Dedifferentiated amniotic fluid mesenchymal stem cell (primary cell): ENCODE data around the gene CD248.
"Not testable (repeated sequence)": the region's sequence is repeated elsewhere in the genome, so short reads cannot be mapped to it uniquely, and the experiment has no call there.

Experiments
- DNase-seq: peaks from one replicate; pipeline ENCODE4 v3.0.0-alpha.2; 2016; ENCODE audit errors: extremely low spot score

CD248 gene, protein sequence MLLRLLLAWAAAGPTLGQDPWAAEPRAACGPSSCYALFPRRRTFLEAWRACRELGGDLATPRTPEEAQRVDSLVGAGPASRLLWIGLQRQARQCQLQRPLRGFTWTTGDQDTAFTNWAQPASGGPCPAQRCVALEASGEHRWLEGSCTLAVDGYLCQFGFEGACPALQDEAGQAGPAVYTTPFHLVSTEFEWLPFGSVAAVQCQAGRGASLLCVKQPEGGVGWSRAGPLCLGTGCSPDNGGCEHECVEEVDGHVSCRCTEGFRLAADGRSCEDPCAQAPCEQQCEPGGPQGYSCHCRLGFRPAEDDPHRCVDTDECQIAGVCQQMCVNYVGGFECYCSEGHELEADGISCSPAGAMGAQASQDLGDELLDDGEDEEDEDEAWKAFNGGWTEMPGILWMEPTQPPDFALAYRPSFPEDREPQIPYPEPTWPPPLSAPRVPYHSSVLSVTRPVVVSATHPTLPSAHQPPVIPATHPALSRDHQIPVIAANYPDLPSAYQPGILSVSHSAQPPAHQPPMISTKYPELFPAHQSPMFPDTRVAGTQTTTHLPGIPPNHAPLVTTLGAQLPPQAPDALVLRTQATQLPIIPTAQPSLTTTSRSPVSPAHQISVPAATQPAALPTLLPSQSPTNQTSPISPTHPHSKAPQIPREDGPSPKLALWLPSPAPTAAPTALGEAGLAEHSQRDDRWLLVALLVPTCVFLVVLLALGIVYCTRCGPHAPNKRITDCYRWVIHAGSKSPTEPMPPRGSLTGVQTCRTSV

DNA sequence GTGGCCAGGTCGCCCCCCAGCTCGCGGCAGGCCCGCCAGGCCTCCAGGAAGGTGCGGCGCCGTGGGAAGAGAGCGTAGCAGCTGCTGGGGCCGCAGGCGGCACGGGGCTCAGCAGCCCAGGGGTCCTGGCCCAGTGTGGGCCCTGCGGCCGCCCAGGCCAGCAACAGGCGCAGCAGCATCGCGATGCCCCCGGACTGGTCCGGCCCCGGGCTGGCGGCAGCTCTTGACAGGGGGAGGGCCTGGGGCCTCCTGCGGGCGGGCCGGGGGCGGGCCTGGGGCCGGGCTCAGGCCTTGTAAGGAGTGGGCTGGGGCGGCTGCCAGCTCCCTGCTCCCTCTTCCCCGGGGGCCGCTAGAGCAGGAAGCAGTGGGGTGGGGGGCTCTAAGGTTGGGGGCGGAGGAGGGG is at the start of gene CD248:
TSS of gene CD248 (minus strand) at position 196 of the 403 bp plus-strand sequence. CDS start at position 179, 17 bp downstream.
- DNase-seq, result peak; percentile 37

DNA sequence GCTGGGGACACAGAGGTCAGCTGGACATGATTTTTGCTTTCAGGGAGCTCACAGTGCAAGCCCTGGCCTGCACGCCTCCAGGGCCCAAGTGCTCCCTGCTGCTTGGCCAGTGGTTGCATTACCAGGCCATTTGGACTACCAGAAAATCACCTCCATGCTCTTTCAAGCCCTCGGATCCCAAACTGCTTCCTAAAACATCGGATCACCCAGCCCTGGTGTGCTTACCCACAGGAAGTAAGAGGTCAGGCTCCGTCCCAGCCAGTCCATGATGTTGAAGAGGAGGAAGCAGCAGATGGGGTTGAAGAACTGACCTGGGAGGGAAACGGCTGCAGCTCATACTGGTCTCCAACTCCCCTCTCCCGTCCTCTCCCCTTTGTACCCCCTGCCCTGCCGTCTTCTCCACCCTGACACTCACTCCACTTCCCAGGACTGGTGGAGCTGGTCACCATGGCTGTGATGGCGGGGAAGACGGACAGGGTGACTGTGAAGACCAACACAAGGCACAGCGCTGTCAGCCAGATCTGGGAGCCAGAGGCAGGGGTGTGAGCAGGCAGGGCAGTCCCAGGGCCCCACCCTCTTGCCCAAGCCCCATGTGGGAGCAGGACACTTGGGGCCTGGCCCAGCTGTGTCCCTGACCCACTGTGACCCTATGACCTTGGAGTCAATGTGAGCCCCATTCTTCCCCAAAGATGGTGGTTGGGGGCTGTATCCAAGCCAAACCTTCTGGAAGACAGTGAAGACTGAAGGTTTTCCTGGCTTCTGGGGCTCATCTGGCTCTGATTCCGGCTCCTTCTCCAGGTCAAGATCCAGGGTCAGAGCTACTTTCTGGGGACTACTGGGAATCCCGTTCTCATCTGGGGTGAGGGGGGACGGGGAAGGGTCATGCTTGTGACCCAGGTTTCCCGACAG is 49.1 kb upstream of the CD248 start:
- no peak for DNase-seq

DNA sequence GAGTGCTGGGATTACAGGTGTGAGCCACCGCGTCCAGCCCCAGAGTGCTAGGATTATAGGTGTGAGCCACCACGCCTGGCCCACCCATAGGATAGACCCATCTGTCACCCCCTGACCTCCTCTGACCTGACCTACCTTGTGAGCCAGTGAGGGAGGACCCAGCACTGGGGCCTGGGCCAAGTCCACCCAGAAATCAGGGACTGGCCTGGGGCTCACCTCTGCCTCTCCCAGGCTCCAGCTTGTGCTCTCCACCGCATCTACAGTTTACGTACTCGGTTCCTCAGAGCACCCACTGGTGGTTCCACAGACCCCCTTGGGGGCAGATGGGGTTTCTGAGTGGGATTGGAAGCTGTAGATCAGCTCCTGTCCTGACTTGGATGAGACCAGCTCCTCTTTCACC is 48.3 kb upstream of the CD248 start:
- no peak for DNase-seq

DNA sequence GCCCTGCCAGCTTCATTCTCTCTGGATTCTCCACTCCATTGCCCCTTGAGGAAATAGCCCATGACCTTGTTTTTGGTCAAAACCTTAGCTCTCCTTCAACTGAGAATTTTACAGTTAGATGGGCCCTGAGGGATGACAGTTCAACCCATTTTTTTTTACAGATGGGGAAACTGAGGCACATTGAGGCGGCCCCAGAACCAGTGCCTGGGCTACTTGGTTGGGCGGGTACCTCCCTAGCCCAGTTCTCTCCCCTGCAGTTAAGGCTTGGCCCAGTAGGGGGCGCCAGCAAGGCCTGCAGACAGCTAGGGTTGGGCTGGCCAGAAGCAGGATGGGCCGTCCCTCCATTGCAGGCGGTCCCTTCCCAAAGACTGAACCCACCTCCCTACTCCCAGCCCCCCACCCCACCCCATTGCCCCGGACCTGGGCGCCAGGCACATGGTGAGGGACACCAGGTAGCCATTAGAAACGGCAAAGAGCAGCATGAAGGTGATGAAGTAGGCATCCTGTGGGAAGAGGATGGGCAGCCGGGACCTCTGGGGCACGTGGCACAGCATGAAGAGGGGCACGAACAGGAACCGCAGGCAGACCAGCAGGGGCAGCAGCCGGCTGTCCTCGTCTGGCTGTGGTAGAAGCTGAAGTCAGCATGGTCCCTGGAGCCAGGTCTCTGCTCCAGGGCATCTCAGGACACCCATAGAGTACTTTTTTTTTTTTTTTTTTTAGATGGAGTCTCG is 47.1 kb upstream of the CD248 start:
- no peak for DNase-seq

DNA sequence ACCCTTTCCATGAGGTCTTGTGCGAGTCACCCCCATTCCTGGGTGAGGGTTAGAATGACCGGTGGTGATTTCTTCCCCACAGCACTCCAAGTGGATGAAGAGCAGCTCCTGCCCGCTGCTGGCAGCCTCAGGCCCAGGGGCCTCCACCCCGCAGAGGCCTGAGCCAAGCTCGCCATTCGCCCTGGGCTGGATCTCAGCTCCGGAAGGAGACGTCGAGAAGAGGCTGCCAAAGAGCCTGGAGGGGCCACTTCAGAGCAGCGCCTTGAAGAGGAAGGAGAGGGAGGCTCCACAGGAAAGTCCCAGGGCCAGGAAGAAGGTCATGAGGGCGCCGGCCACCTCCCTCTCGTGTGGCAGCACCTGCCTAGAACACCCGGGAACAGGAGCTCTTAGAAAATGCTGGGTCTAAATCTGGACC is 46.4 kb upstream of the CD248 start:
- no peak for DNase-seq

DNA sequence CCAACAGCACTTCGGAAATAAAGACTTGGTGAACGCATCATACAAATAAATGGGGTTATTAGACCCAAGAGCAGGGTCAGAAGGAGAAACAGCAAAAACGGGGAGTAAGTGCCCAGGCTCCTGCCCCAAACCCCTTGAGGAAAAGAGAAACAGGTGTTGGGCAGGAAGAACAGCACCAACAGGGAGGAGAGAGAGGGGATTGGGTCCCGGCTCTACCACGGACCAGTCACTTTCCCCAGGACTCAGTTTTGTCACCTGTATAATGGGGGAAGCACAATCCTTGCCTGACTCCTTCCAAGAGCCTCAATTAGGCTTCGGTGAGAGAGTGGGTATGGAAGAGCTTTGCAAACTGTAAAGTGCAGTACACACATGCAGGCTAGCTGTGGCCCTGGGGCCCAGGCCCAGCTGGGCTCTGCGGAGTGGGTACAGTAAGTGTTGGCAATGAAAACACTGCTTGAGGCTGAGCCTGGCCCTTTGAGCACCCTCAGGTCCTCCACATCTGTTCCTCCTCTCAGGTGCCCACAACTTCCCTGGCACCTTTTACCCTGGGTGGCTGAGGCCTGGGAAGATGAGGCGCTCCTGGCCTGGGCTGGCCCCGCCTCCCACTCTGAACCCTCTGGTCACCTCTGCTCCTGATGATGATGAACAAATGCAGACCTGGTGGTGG is 45.8 kb upstream of the CD248 start:
- no peak for DNase-seq

DNA sequence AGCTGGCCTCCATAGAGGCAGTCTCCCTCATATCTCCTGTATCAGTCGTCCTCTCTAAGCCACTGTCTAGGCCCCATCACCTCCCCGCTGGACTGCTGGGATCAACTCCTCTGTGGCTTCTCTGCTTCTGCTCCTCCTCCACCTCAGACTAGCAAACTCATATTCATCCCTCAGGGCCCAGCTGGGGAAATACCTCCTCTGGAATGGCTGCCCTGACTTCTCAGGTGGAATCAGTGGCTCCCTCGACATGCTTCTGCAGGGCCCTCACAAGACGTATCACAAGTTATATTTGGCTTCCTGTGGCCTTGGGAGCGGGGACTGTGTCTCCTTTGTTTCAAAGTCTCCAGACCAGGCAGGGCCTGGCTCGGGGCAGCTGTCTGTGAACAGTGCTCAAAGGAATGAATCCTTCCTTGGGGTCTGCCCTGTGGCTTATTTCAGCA is 44.7 kb upstream of the CD248 start:
- no peak for DNase-seq

DNA sequence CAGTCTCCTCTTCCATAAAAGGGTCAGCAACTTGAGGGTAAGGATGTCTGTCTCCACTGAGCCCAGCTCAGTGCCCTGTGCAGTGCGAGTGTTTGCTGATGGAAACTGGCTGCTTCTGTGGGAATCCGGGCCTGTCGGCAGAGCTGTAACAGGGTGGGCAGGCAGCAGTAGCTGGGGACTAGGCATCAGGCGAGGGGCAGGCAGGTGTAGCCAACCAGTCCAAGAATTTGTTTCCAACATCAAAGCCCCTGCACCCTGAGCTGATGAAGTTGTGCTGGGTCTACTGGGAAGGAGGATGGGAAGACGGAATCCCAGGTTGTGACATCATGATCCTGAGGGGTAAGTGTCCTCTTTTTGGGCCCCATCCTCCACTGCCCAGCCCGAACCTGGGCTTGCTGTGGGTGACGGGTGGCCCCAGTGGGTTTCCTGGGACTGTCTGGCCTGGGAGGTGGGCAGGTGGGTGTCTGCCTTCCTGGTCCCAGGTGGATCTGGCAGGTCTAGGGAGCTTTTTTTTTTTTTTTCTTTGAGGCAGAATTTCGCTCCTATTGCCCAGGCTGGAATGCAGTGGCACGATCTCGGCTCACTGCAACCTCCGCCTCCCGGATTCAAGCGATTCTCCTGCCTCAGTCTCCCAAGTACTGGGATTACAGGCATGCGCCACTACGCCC is 43.7 kb upstream of the CD248 start:
- no peak for DNase-seq

DNA sequence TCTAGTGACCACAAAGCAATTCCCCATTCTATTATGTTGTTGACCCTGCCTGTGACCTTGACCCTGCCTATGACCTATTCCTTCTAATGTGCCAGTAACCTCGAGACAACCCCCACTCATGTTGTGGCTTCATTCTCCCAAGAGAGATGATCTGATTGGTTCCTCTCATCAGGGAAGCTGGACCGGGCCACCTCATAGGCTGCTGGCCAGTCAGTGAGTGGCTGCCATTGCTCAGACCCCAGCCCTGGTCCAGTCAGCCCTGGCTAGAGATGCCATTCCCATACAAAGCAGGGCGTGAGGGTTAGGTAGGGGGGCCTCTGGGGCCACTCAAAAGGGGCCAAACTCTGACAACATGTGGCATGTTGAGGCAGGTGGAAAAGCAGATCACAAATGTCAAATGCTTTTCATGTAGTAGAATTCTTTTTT is 42.8 kb upstream of the CD248 start:
- DNase-seq, result no peak

DNA sequence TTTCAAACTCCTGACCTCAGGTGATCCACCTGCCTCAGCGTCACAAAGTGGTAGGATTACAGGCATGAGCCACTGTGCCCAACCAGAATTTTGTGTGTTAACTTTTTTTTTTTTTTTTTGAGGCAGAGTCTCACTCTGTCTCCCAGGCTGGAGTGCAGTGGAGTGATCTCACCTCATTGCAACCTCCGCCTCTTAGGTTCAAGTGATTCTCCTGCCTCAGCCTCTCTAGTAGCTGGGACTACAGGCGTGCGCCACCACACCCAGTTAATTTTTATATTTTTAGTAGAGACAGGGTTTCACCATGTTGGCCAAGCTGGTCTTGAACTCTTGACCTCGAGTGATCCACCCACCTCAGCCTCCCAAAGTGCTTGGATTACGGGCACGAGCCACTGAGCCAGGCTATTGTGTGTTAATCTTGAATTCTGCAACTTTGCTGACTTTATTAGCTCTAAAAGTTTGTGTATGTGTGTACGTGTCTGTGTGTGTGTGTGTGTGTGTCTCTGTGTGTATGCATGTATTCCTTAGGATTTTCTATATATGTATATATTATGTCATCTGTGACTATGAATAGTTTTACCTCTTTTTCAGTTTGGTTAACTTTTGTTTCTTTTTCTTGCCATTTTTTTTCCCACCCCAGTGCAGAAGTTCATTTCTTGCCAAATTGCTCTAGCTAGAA is 33.9 kb upstream of the CD248 start:
- not testable (repeated sequence) for DNase-seq

DNA sequence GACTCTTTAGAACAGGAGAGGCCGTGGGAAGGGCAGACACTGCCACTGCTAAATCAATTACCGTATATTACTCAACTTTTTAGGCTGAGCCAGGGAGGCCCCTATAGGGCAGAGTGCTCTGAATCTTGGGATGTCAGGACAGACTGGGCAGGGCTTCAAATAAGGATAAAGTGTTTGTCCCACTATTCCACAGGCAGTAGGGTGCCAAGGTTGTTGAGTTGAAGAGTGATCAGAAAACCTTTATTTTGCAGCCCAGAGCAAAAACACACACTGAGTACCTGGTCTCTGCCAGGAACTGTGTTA is 32.2 kb upstream of the CD248 start:
- DNase-seq, result no peak

DNA sequence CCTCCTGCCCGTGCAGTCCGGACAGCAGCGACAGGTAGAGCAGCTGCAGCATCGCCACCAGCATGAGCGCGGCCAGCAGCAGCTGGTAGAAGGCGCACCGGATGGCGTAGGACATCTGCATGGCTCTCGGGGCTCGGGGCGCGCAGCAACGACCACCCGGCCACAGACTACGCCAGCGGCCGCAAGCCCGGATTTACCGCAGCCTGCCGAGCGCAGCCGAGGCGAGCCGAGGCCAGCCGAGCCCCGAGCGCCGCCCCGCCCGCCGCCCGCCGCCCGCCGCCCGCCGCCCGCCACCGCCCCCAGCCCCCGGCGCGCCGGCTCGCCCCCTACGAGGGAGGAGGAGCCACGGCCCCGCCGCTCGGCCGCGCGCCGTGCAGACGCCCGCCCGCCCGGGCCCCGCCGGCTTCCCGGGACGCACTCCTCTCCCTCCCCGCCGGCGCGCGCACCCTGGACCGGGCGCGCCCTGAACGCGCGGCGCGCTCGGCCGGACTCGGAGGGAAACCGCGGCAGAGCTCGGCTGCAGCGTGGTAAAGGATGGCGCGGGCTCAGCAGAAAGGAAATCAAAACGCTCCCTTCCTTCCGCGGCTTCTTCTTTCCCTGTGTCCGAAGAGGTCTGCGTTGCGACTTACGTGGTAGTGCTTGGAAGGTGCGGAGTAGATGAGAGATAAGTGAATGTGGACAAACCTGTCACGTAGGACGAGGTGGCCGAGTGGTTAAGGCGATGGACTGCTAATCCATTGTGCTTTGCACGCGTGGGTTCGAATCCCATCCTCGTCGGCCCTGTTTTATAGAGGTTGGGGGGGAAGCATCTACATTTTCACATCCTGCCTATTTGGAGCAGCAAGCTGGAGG is 30.8 kb upstream of the CD248 start, which contains the start of gene B4GAT1:
TSS of gene B4GAT1 (minus strand) at position 205 of the 852 bp plus-strand sequence. CDS start at position 121, 84 bp downstream.
- DNase-seq, result peak; percentile 92

DNA sequence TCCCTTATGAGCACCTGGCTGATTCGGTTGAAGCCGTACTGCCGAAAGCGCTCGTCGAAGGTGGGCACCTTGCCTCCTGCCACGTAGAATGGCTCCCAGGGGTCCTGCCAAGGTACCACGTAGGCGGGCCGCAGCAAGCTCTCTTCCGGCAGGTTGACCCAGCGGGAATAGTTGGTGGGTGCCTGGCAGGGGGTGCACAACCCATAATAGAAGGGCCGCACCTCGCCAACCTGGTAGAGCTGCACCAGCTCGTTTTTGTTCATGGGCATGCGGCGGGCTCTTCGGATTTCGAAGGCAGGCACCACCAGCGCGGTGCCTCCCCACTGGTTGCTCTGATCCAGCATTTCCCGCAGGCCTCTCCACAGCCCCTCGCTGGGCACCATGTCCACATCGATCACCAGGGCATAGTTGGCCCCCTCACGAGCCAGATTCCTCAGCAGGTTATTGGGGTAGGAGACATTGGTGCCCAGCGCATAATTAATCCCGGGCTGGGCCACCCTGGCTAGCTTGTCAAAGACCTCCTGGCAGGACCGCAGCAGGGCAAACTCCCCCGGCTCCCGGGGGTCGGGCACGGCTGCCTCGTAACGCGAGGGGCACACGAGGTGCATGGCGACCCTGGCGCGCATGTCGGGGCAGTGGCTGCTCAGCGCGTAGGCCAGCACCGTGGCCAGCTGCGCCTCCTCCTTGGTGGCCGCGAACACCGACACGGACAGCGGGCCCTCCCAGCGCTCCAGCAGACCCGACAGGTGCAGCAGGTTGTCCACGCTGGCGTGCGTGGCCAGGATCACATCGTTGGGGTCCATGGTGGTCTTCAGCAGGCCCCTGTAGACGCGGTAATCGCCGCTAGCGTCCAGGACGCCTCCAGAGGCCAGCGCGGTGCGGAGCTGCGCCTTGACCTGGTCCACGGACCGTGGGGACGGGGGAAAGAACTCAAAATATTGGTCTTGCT is 29.9 kb upstream of the CD248 start:
- DNase-seq, result no peak

DNA sequence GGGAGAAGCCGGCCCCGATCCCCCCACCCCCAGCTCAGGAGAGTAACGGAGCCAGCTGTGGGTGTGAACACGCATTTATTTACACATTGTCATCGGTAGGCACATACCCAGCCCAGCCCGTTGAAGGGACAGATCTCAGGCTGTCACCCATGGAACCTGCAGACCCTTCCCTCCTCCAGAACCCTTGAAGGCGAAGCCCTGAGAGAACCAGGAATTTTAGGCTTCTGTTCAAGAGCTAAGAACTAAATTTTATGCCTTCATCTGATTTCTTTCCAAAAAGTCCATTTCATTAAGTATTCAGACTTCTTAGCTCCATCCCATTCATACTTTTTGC is 28.4 kb upstream of the CD248 start:
- no peak for DNase-seq

DNA sequence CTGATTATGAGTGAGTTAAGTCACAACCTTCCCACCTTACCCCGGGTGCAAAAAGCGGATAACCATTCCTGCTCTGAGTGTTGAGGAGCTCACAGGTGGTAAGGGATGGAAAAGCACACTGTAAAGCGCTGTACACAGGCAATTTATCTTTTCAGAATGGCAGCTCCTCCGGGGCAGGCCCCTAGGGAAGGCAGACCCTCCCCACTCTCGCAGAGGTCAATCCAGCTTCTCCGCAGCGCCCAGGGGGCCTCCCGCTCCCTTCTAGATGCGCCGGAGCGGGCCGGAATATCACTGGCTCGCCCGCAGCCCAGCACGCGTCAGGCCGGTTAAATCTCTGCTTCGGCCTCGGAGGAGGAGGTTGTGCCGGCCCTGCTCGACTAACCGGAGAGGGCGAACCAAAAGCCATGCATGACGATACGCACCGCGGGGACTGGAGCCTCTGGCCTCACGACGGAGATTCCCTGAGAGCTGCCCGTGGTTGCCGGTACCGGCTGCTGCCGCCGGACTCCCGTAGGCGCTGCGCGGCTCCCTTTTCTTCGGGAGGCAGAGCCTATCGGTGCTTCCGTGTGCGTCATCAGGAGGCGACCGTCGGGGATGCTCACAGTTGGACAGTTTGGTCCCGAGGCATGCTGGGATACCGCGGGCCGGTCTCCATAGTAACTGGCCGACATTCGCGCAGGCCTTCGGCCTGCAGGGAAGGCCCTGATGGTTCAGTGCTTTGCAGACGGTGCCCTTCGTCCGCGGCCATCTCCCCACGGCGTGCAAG is 27.9 kb upstream of the CD248 start, which contains the start of gene BRMS1:
TSS of gene BRMS1 (minus strand) at position 555 of the 766 bp plus-strand sequence. CDS start 2,870 bp downstream, outside the sequence.
- peak; percentile 96 for DNase-seq

DNA sequence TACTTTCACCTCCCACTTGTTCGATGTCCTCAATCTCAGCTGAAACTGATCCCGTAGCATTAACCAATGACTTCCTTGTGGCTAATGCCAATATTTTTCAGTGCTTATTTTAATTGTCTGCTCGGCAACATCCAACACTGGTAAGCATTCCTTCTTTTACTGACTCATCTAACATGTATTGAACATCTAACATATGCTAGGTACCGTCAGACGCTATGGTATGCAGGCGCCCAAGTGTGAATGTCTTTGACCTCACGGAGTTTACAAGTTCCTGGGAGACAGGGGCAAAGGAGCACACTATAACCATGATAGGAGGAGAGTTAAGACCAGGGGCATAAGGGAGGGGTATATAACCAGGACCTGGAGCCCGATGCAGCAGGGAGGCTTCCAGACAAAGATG is 26.3 kb upstream of the CD248 start:
- no peak for DNase-seq
